ENCODE data around the gene PTPRN2.

PTPRN2 gene

GRCh38 chr7:157831143-157831905 lies 756.3 kb downstream of the PTPRN2 start:
- Mint-ChIP-seq H3K27me3 (peaks cover 3% of the 10 kb centered on the region), H3K9me3 (no peaks in the 10 kb centered on the region), H3K4me3 (no peak overlapping the region), H3K27ac (no peak overlapping the region), H3K36me3 (ENCODE audit: low read depth) (no peaks in the 10 kb centered on the region), H3K4me1 (ENCODE audit: low read depth) (peaks cover 24% of the 10 kb centered on the region)
- DNase-seq: no peak

- no peaks in the 10 kb centered on the region for H3K9me3 Mint-ChIP-seq
- H3K4me1 Mint-ChIP-seq (ENCODE audit: low read depth): peaks cover 31% of the 10 kb centered on the region
- no peaks in the 10 kb centered on the region for H3K36me3 Mint-ChIP-seq (ENCODE audit: low read depth)
- H3K27me3 Mint-ChIP-seq: peaks cover 3% of the 10 kb centered on the region
- DNase-seq: no peak
- no peak overlapping the region for H3K4me3 Mint-ChIP-seq
- H3K27ac Mint-ChIP-seq: no peak overlapping the region
These were observed 757.3 kb downstream of the PTPRN2 start for GRCh38 chr7:157830331-157830730.

- Mint-ChIP-seq H3K36me3 (ENCODE audit: low read depth) (no peaks in the 10 kb centered on the region), H3K27me3 (peaks cover 3% of the 10 kb centered on the region), H3K4me1 (ENCODE audit: low read depth) (peaks cover 35% of the 10 kb centered on the region), H3K27ac (no peak overlapping the region), H3K4me3 (no peak overlapping the region), H3K9me3 (no peaks in the 10 kb centered on the region)
- DNase-seq: no peak
These were observed 758.1 kb downstream of the PTPRN2 start for GRCh38 chr7:157829491-157829890.

- H3K36me3 Mint-ChIP-seq (ENCODE audit: low read depth): no peaks in the 10 kb centered on the region
- no peak overlapping the region for H3K27ac Mint-ChIP-seq
- no peak overlapping the region for H3K4me3 Mint-ChIP-seq
- H3K4me1 Mint-ChIP-seq (ENCODE audit: low read depth): peaks cover 35% of the 10 kb centered on the region
- no peak for DNase-seq
- no peaks in the 10 kb centered on the region for H3K9me3 Mint-ChIP-seq
- H3K27me3 Mint-ChIP-seq: peaks cover 3% of the 10 kb centered on the region
These were observed 758.7 kb downstream of the PTPRN2 start for GRCh38 chr7:157828881-157829280.

GRCh38 chr7:157828190-157828589 lies 759.4 kb downstream of the PTPRN2 start:
- DNase-seq: no peak
- H3K4me1 Mint-ChIP-seq (ENCODE audit: low read depth): peaks cover 35% of the 10 kb centered on the region
- H3K9me3 Mint-ChIP-seq: no peaks in the 10 kb centered on the region
- H3K27ac Mint-ChIP-seq: no peak overlapping the region
- no peak overlapping the region for H3K4me3 Mint-ChIP-seq
- H3K27me3 Mint-ChIP-seq: peaks cover 3% of the 10 kb centered on the region
- no peaks in the 10 kb centered on the region for H3K36me3 Mint-ChIP-seq (ENCODE audit: low read depth)

GRCh38 chr7:157827863-157828160 lies 759.8 kb downstream of the PTPRN2 start:
- Mint-ChIP-seq H3K27ac (no peak overlapping the region), H3K27me3 (peaks cover 3% of the 10 kb centered on the region), H3K36me3 (ENCODE audit: low read depth) (no peaks in the 10 kb centered on the region), H3K4me1 (ENCODE audit: low read depth) (peaks cover 35% of the 10 kb centered on the region), H3K4me3 (no peak overlapping the region), H3K9me3 (no peaks in the 10 kb centered on the region)
- DNase-seq: no peak

- no peak for DNase-seq
- no peaks in the 10 kb centered on the region for H3K36me3 Mint-ChIP-seq (ENCODE audit: low read depth)
- H3K4me1 Mint-ChIP-seq (ENCODE audit: low read depth): peaks cover 34% of the 10 kb centered on the region
- no peak overlapping the region for H3K27ac Mint-ChIP-seq
- H3K9me3 Mint-ChIP-seq: no peaks in the 10 kb centered on the region
- H3K27me3 Mint-ChIP-seq: peaks cover 3% of the 10 kb centered on the region
- H3K4me3 Mint-ChIP-seq: no peak overlapping the region
These were observed 760.4 kb downstream of the PTPRN2 start for GRCh38 chr7:157827045-157827862.

- Mint-ChIP-seq H3K27me3 (peaks cover 3% of the 10 kb centered on the region), H3K36me3 (ENCODE audit: low read depth) (no peaks in the 10 kb centered on the region), H3K9me3 (no peaks in the 10 kb centered on the region)
These were observed 761.1 kb downstream of the PTPRN2 start for GRCh38 chr7:157826566-157826965.

GRCh38 chr7:157825325-157825724 lies 762.3 kb downstream of the PTPRN2 start:
- no peaks in the 10 kb centered on the region for H3K9me3 Mint-ChIP-seq
- no peaks in the 10 kb centered on the region for H3K27me3 Mint-ChIP-seq

More at GRCh38 chr7:157826566-157826965, 761.1 kb downstream of the PTPRN2 start:
- peaks cover 33% of the 10 kb centered on the region for H3K4me1 Mint-ChIP-seq (ENCODE audit: low read depth)
- DNase-seq: no peak
- H3K4me3 Mint-ChIP-seq: no peak overlapping the region
- no peak overlapping the region for H3K27ac Mint-ChIP-seq

GRCh38 chr7:157824819-157825121 lies 762.9 kb downstream of the PTPRN2 start:
- no peak overlapping the region for H3K4me3 Mint-ChIP-seq
- no peaks in the 10 kb centered on the region for H3K36me3 Mint-ChIP-seq (ENCODE audit: low read depth)
- peaks cover 33% of the 10 kb centered on the region for H3K4me1 Mint-ChIP-seq (ENCODE audit: low read depth)
- H3K9me3 Mint-ChIP-seq: no peaks in the 10 kb centered on the region
- DNase-seq: no peak
- no peak overlapping the region for H3K27ac Mint-ChIP-seq
- H3K27me3 Mint-ChIP-seq: no peaks in the 10 kb centered on the region

More at GRCh38 chr7:157825325-157825724, 762.3 kb downstream of the PTPRN2 start:
- Mint-ChIP-seq H3K4me1 (ENCODE audit: low read depth) (peaks cover 33% of the 10 kb centered on the region), H3K27ac (peak overlapping the region; percentile 22), H3K4me3 (no peak overlapping the region), H3K36me3 (ENCODE audit: low read depth) (no peaks in the 10 kb centered on the region)
- peak; percentile 45 for DNase-seq

GRCh38 chr7:157824011-157824818 lies 763.4 kb downstream of the PTPRN2 start:
- Mint-ChIP-seq H3K36me3 (ENCODE audit: low read depth) (no peaks in the 10 kb centered on the region), H3K4me1 (ENCODE audit: low read depth) (peaks cover 33% of the 10 kb centered on the region), H3K4me3 (no peak overlapping the region), H3K27me3 (no peaks in the 10 kb centered on the region), H3K27ac (no peak overlapping the region), H3K9me3 (no peaks in the 10 kb centered on the region)
- no peak for DNase-seq

- H3K27me3 Mint-ChIP-seq: no peaks in the 10 kb centered on the region
- H3K36me3 Mint-ChIP-seq (ENCODE audit: low read depth): no peaks in the 10 kb centered on the region
- H3K27ac Mint-ChIP-seq: no peak overlapping the region
- peaks cover 23% of the 10 kb centered on the region for H3K4me1 Mint-ChIP-seq (ENCODE audit: low read depth)
- no peaks in the 10 kb centered on the region for H3K9me3 Mint-ChIP-seq
- no peak overlapping the region for H3K4me3 Mint-ChIP-seq
- no peak for DNase-seq
These were observed 765.0 kb downstream of the PTPRN2 start for GRCh38 chr7:157822688-157823031.

- Mint-ChIP-seq H3K4me1 (ENCODE audit: low read depth) (peaks cover 18% of the 10 kb centered on the region), H3K27ac (no peak overlapping the region), H3K27me3 (no peaks in the 10 kb centered on the region), H3K9me3 (no peaks in the 10 kb centered on the region), H3K4me3 (no peak overlapping the region), H3K36me3 (ENCODE audit: low read depth) (no peaks in the 10 kb centered on the region)
- DNase-seq: no peak
These were observed 765.5 kb downstream of the PTPRN2 start for GRCh38 chr7:157821959-157822687.

- no peaks in the 10 kb centered on the region for H3K36me3 Mint-ChIP-seq (ENCODE audit: low read depth)
- H3K27me3 Mint-ChIP-seq: no peaks in the 10 kb centered on the region
- H3K4me3 Mint-ChIP-seq: no peak overlapping the region
- peaks cover 9% of the 10 kb centered on the region for H3K4me1 Mint-ChIP-seq (ENCODE audit: low read depth)
- H3K27ac Mint-ChIP-seq: no peak overlapping the region
- DNase-seq: no peak
- no peaks in the 10 kb centered on the region for H3K9me3 Mint-ChIP-seq
These were observed 766.8 kb downstream of the PTPRN2 start for GRCh38 chr7:157820796-157821195.

All from activated T-cell treated with anti-CD3 and anti-CD28 coated beads, Interleukin-2, amount 50 U/mL, for 24 hours (primary cell).